SU-DHL-6 (cell line): ENCODE results near the gene DKC1.

ENCODE experiments used
- EZH2phosphoT487 ChIP-seq: fragments of 200-600 bp; sonication (generic), shearing (Covaris generic); conservative IDR thresholded peaks from 2 replicates; pipeline ENCODE4 v1.6.1; 2018; ENCODE audit warnings: mild to moderate bottlenecking, antibody characterized with exemption, low read length, moderate library complexity, mixed read lengths
- TF ChIP-seq, protein P1 (sequence below): fragments of 200-600 bp; sonication (generic); IDR thresholded peaks from one replicate; pipeline ENCODE4 v1.5.1; 2017; ENCODE audit warnings: antibody characterized with exemption, mild to moderate bottlenecking, low read length, moderate library complexity; ENCODE audit not compliant: insufficient read depth, poor library complexity, severe bottlenecking

DNA sequence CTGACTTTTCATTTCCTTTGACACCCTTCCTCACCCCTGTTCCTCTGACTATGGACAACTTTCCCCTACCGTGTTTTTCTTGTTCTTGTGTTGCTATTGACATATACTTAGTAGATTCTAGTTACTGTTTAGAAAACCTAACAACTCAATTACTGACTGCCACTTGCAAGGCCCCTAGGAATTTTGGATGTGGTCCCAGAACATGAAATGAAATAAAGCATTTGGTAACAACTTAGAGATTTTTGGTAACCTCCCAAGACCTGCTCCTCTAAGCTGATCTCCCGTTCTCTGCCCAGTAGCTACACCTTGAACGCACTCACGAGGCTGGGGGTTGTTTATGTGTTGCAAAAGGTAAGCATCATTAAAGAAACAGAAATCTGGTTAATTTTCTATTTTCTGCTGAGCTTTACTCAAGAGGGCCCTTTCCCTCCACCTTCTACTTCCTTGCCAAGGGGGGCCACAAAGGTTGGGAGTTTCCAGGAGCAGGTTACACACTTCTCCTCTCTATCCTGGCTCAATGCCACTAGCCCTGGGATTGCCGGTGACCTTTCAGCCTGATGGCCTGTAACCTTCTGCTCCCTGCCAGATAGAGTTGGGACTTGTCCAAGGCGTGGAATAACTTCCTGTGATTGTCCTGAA lies 32.3 kb upstream of the DKC1 start:
- TF ChIP-seq, protein P1, sequence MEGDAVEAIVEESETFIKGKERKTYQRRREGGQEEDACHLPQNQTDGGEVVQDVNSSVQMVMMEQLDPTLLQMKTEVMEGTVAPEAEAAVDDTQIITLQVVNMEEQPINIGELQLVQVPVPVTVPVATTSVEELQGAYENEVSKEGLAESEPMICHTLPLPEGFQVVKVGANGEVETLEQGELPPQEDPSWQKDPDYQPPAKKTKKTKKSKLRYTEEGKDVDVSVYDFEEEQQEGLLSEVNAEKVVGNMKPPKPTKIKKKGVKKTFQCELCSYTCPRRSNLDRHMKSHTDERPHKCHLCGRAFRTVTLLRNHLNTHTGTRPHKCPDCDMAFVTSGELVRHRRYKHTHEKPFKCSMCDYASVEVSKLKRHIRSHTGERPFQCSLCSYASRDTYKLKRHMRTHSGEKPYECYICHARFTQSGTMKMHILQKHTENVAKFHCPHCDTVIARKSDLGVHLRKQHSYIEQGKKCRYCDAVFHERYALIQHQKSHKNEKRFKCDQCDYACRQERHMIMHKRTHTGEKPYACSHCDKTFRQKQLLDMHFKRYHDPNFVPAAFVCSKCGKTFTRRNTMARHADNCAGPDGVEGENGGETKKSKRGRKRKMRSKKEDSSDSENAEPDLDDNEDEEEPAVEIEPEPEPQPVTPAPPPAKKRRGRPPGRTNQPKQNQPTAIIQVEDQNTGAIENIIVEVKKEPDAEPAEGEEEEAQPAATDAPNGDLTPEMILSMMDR: no peak
- TF ChIP-seq EZH2phosphoT487: no peak
